Astrocyte of the cerebellum (primary cell): ENCODE results near the gene CADM4.

ENCODE experiments used
- DNase-seq: peaks from one replicate; pipeline ENCODE4 v3.0.0-alpha.2; 2011; ENCODE audit warnings: low read depth
- H3K4me3 ChIP-seq: 2 replicates; pipeline ENCODE4 v1.5.1; 2011; ENCODE audit warnings: mild to moderate bottlenecking, low read depth, low read length, moderate library complexity
- in situ Hi-C: cut with HindIII; loops from 2 replicates; pipeline ENCODE4 v1.10.0; 2017; ENCODE audit warnings: low sequenced_read_pairs
- TF ChIP-seq, protein P1 (sequence below): IDR thresholded peaks from 2 replicates; pipeline ENCODE4 v1.5.1; 2012; ENCODE audit warnings: low read length, low read depth, moderate library complexity, mild to moderate bottlenecking; ENCODE audit errors: missing control alignments

The CADM4 gene

GRCh38 chr19:43631491-43631890 is 8.2 kb downstream of the CADM4 start:
- in situ Hi-C loops, result no loop called here
- no peak for DNase-seq
- H3K4me3 ChIP-seq, result no peak overlapping the region
- TF ChIP-seq, protein P1, sequence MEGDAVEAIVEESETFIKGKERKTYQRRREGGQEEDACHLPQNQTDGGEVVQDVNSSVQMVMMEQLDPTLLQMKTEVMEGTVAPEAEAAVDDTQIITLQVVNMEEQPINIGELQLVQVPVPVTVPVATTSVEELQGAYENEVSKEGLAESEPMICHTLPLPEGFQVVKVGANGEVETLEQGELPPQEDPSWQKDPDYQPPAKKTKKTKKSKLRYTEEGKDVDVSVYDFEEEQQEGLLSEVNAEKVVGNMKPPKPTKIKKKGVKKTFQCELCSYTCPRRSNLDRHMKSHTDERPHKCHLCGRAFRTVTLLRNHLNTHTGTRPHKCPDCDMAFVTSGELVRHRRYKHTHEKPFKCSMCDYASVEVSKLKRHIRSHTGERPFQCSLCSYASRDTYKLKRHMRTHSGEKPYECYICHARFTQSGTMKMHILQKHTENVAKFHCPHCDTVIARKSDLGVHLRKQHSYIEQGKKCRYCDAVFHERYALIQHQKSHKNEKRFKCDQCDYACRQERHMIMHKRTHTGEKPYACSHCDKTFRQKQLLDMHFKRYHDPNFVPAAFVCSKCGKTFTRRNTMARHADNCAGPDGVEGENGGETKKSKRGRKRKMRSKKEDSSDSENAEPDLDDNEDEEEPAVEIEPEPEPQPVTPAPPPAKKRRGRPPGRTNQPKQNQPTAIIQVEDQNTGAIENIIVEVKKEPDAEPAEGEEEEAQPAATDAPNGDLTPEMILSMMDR, result no peak

DNA sequence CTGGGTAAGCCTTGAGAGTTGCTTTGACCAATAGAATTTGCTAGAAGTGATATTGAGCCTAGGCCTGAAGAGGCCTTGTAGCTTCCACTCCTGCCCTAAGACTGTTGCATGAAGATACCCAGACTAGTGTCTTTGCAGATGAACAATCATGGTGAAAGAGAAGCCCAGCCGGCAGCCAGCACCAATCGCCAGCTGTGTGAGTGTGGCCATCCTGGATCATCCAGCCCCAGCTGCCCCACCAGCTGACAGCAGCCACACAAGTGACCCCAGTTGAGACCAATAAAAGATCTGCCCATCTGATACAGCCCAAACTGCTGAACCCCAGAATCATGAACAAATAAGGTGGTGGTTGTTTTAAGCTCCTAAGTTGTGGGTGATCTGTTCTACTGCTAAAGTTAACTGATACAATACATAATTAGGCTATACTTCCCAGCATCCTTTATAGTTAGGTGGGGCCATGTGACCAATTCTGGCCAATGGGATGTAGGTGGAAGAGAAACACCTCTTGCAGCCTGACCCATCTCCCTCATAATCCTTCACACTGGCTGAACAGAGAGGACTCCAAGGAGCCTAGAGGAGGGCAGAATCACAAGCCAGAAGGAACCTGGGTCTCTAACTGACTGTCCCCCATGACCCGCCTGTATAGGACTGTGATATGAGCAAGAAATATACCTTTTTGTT is 10.9 kb downstream of the CADM4 start:
- no peak for DNase-seq
- no peak overlapping the region for H3K4me3 ChIP-seq
- in situ Hi-C loops, result no loop called here
- TF ChIP-seq, protein P1, result no peak

DNA sequence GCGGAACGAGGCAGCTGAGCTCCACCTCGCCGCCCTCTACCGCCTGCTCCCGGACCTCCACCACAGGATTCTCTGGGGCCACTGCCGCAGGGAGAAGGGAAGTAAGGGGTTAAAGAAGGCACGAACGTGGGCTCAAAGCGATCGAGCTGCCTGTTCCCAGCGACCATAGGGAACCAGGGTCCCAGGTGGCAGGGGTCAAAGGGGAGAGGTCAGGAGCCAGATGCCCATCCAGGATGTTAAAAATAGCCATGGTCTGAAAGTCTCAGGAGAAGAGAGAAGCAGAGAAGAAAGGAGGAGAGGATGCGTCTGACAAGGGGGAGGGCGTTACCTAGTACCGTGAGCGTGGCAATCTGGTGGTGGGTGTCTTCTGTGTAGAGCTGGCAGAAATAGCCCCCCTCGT is 12.8 kb downstream of the CADM4 start:
- in situ Hi-C loops, result no loop called here
- TF ChIP-seq, protein P1, result no peak
- DNase-seq, result no peak
- H3K4me3 ChIP-seq, result no peak overlapping the region

DNA sequence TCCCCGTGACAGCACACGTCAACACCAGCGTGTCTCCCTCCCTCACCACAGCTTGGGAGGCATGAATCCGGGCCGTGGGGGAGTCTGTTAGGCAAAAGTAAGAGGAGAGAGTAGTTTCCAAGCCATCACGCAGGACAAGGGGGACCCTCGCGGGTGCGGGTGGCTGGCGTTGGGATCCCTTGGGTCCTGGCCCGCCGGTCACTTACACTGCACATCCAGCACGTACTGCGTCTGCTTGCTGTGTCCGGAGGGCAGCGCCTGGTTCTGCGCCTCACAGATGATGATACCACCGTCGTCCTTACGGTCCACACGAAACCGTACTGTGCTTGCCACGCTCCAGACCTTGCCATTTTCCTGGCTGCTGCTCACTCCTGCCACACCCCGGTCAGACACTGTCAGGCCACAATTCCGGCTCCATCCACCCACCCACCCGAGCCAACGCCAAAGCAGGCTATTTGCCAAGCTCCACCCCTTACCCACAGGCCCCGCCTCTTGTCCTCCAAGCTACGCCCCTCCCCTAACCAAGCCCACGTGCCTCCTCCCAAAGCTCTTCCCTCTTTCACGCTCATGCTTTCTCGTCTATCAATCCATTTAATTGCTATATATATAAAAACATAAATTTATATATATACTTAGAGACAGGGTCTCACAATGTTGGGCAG is 13.6 kb downstream of the CADM4 start:
- TF ChIP-seq, protein P1, result no peak
- H3K4me3 ChIP-seq, result no peak overlapping the region
- in situ Hi-C loops, result no loop called here
- DNase-seq, result no peak

DNA sequence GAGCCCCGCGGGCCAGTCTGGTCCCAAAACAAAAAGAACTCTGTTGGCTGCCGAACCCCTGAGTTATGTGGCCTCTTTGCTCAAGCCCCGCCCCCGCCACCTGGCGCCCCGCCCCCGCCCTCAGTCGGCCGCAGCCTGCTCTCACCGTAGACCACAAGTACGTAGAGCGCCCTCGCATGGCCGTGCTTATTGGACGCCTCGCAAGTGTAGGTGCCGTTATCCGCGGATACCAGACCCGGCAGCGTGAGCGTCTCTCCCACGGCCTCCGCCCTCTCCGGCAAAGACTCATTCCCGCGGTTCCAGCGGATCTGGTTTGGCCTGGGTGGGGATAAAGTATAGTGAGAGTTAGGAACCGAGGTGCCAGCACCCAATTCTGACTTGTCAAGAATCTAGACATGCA is 14.7 kb downstream of the CADM4 start:
- no peak for DNase-seq
- TF ChIP-seq, protein P1, result no peak
- no peak overlapping the region for H3K4me3 ChIP-seq
- in situ Hi-C loops, result no loop called here

- TF ChIP-seq, protein P1, result no peak
- no peak for DNase-seq
- no peak overlapping the region for H3K4me3 ChIP-seq
- in situ Hi-C loops, result no loop called here
Observed at GRCh38 chr19:43623889-43624670, 15.6 kb downstream of the CADM4 start.
